HG02884 (cell line): ENCODE measurements around the gene FAT1.

Source experiments
- ATAC-seq: cut with Tn5 transposase; IDR thresholded peaks from one replicate; pipeline ENCODE4 v1.9.1; 2021; ENCODE audit warnings: mild to moderate bottlenecking, moderate library complexity; ENCODE audit not compliant: unreplicated experiment

FAT1 gene

GRCh38 chr4:186658657-186659056, 65.0 kb downstream of the FAT1 start:
- no peak for ATAC-seq

GRCh38 chr4:186657764-186658163, 65.9 kb downstream of the FAT1 start:
- no peak for ATAC-seq

GRCh38 chr4:186653969-186654368, 69.7 kb downstream of the FAT1 start:
- no peak for ATAC-seq

- ATAC-seq, result no peak
Observed at GRCh38 chr4:186651624-186652023, 72.0 kb downstream of the FAT1 start.

- ATAC-seq, result no peak
Observed at GRCh38 chr4:186651181-186651603, 72.5 kb downstream of the FAT1 start.

GRCh38 chr4:186650401-186651180, 73.1 kb downstream of the FAT1 start:
- no peak for ATAC-seq

- no peak for ATAC-seq
Observed at GRCh38 chr4:186647821-186648220, 75.8 kb downstream of the FAT1 start.

GRCh38 chr4:186644737-186645261, 78.9 kb downstream of the FAT1 start:
- ATAC-seq, result no peak

GRCh38 chr4:186644311-186644638, 79.4 kb downstream of the FAT1 start:
- no peak for ATAC-seq

GRCh38 chr4:186643501-186644310, 80.0 kb downstream of the FAT1 start:
- no peak for ATAC-seq

- no peak for ATAC-seq
Observed at GRCh38 chr4:186642998-186643397, 80.7 kb downstream of the FAT1 start.

- ATAC-seq, result no peak
Observed at GRCh38 chr4:186642530-186642929, 81.1 kb downstream of the FAT1 start.

GRCh38 chr4:186634591-186635128, 89.0 kb downstream of the FAT1 start:
- no peak for ATAC-seq

- ATAC-seq, result no peak
Observed at GRCh38 chr4:186633844-186634243, 89.8 kb downstream of the FAT1 start.

- no peak for ATAC-seq
Observed at GRCh38 chr4:186630128-186630527, 93.5 kb downstream of the FAT1 start.

GRCh38 chr4:186628058-186628711, 95.5 kb downstream of the FAT1 start:
- no peak for ATAC-seq

GRCh38 chr4:186627226-186627865, 96.3 kb downstream of the FAT1 start:
- ATAC-seq, result no peak

GRCh38 chr4:186624951-186625350, 98.7 kb downstream of the FAT1 start:
- ATAC-seq, result no peak

GRCh38 chr4:186623546-186623945, 100.1 kb downstream of the FAT1 start:
- no peak for ATAC-seq

- no peak for ATAC-seq
Observed at GRCh38 chr4:186622788-186623464, 100.7 kb downstream of the FAT1 start.
